GM18861 (cell line): Measurements from ENCODE around the gene ADAMTS10.
"Not testable (repeated sequence)": the region's sequence is repeated elsewhere in the genome, so short reads cannot be mapped to it uniquely, and the experiment has no call there.

Experiments used
- ATAC-seq: cut with Tn5 transposase; IDR thresholded peaks from one replicate; pipeline ENCODE4 v1.9.1; 2021; ENCODE audit not compliant: unreplicated experiment

ADAMTS10 gene

DNA sequence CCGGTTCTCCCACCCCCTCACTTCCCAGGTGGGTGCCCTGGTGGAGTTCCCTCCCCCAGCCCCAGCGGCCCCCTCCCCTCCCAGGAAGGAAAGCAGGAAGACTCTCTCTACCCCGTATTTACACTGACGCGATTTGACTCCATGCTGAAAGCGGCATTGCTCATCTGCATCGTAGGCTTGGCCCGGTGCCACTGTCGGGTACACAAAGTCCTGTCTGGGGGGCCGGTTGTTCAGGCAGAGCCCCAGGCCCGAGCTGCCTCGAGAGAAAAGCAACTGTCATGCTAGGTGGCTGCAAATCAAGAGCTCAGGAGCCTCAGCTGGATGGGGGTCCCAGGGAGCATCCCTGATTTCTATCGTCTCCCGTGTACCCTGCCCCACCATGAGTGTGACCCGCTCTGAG, 14.9 kb downstream of the ADAMTS10 start:
- no peak for ATAC-seq

DNA sequence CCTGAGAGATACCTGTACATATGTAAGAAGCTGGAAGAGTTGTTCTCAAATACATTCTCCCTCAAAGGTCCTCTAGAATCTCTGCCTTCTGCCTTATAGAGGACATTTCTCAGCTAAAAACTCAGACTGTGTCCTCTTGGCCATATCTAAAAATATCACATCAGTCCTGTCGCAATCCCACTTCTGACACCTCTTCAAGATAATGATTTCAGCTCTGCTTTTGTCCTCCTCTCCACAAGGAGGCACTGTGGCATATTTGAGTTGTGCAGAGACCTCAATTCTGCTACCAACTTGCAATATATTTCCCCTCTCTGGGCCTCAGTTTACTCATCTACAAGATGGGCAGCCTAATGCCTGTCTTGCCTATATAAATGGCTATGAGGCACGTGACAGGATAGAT, 16.6 kb downstream of the ADAMTS10 start:
- no peak for ATAC-seq

DNA sequence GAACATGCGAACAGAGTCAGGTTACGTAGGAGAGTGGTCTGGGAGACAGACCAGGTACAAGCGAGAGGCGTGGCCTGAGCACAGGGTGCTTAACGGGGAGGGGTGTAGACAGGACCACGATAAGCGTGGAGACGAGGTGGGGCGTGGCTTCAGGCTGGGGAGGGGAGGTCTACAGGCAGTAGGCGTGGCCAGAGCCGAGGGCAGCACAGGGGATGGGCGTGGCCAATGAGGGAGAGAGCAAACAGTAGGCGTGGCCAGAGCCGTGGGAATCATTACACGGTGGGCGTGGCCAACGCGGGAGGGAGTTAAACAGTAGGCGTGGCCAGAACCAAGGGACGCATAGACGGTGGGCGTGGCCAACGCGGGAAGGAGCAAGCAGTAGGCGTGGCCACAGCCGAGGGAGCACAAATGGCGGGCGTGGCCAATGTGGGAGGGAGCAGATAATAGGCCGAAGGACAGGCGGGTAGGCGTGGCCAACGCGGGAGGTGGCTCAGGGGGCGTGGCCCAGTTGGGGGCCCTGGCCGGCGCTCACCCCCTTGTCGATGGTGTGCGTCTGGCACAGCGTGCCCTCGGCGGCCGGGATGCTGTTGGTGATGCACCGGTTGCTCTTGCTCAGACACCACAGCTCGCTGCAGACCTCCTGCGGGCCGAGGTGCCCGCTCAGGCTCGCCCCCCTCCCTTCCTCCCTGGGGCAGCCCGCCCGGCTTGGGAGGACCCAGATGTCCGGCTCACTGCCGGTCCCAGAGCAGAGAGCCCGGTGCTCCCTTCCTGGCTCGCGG, 18.1 kb downstream of the ADAMTS10 start:
- no peak for ATAC-seq

DNA sequence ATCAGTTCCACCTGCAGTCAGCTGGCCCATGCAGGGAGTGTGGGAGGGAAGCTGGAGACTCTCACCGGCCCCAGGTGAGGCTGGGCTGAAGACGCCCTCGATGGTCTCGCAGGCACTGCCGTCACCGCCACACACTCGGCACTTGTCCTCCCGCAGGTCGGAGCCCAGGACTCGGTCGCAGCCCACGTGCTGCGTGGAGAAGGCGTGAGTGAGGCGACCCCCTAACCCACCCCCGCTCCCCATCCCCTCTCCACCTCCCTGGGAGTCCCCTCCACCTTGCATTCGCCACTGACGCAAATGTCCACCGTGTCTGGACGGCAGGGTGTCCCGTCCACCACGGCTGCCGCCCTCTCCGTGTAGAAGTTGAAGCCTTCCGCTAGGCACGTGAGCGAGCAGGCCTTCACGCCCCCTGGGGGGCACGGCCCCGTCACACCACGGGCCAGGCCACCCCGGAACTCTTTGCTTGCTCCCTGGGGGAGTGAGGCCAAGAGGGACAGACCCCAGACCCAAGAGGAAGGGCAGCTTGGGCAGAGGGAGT, 21.3 kb downstream of the ADAMTS10 start:
- ATAC-seq, result no peak

DNA sequence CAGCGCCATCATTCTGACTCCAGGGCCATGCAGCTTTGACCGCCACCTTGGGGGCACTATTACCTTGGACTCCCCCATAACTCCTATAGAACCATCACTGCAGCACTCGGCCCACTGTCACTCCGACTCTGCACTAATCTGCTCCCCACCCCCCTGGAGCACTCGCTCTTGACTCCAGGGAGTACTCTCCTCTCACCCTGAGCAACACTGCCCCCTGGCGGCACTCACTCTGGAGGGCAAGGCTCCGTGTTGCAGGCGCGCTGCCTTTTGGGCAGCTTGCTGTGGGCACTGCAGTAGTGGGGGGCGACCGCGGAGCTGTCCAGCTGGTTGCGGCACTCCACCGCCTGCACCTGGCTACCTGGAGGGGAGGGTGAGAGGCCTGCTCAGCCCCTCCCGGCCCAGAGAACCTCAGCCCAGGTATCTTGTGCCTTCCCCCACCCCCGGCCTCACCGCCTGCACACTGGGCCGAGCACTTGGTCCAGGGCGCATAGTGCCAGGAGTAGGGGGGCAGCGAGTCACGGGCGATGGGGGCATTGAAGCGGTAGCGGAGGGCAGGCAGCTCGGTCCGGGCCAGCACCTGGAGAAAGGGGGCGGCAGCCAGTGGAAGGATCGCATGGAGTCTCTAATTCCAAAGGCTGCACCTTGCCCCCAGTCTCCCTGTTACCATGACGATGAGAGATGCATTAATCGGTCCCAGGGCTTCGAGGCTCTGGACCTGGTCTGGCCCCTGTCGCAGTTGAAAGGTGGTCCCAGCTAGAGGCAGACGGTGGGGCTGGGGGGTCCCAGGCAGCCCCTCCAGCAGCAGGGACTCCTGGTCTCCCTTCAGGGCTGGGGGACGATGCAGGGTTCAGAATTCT, 24.4 kb downstream of the ADAMTS10 start:
- no peak for ATAC-seq

DNA sequence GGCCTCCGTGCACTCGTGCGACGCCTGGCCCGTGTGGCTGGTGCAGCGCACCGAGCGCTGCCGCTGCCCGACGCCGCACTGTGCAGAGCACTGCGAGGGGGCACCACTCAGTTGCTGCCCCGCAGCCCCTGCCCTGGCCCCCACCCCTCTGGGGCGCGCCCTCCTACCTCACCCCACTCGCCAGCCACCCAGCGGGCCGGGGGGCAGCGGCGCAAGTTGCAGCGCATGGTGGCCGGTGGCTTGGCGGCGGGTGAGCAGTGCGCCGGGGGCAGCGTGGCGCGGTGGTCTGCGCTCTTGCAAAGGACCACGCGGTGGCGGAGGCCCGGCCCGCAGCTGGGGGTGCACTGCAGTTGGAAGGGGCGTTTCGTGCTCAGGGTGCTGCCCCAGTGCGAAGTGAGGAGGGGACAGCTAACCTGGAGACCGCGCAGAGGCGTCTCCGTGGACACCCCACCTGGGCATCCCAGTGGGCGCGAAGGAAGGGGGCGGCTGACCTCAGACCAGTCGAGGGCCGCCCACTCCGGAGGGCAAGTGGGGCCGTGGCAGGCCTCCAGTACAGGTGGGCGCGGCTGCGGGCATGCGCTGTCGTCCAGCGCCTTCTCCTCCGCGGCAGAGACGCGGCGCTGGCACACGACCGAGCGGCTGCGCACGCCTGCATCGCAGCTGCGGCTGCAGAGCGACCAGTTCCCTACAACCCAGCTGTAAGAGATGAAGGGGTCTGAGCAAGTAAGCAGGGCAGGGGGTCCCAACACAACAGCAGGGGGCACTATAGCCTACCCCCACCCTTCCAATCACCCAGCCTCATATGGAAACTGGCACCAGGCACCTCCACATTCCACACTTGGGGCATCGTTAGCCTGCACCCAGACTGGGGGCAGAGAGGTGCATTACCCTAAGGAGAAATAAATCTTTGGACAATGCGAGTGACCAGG, 25.3 kb downstream of the ADAMTS10 start:
- ATAC-seq, result no peak

DNA sequence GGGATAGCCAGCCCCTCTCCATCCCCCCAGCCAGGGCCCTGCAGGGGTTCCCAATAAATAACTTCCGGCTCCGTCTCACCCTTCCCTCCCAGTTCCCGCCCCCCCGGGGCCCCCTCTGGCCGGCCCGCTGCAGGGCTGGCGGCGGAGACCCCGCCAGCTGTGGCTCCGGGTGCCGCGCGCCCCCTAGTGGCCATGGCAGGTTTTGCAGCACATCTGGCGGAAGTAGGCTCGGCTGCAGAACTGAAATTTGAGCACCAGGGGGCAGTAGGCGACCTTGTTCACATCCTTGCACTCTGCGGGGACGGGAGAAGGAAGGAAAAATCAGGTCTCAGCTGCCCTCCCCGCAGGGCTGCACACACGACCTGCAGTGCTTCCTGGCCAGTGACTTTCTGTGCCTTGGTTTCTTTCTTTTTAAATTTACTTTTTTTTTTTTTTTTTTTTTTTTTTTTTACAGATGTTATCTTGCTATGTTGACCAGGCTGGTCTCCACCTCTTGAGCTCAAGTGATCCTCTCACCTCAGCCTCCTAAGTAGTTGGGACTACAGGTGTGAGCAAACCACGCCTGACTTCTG, 29.7 kb downstream of the ADAMTS10 start:
- no peak for ATAC-seq

DNA sequence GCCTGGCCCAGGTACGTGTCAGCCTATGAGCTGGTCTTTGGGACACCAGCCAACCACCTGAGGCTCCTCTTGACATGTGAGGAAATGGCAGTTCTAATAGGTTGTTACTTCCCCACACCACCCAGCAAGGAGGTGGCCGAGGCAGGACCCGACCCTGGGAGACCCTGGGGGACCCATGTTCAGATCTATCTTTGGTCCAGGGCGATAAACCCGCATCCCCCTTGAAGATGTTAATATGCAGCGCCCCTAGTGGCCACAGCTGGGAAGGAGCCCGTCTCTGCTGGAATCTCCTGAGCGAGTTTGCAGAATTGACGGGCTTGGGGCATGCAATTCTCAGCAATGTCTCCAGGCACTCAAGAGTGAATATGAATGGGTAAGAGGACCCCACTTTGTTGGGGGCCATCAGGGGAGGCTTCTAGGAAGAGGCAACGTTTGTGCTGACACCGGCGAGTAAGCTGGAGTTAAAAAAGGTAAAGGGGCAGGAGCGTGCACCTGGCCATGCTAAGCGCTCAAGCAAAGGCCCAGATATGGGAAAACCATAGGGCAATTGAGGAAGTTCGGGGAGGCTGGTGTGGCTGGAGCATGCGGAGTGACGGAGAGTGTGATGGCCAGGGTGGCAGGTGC, 31.8 kb downstream of the ADAMTS10 start:
- ATAC-seq, result no peak

DNA sequence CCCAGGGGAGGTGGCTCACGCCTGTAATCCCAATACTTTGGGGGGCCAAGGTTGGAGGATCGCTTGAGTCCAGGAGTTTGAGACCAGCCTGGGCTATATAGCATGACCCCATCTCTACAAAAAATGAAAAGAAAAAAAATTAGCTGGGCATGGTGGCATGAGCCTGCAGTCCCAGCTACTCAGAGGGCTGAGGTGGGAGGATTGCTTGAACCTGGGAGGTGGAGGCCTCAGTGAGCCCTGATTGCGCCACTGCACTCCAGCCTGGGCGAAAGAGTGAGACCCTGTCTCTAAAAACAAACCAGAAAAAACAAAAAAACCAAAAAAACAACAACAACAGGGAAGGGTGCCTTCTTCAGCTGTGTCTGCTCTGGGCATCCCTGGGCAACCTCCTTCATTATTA, 32.8 kb downstream of the ADAMTS10 start:
- no peak for ATAC-seq

DNA sequence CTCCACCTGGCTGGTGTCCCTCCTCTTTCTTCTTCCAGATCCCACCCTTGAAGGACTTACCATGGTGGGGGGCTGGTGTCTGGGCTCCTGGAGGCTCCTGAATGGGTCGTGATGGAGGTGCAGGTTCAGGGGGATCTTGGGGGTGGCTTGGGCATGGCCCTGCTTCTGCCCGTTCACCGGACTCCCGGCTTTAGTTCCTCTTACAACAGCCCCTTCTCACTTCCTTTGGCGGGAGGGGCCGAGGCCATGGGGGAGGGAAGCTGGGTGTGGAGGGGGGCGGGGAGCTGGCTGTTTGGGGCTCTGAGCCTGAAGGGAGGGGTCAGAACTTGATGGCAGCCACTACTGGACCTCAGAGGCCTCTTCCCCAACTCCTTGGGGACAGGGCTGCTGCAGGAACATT, 33.3 kb downstream of the ADAMTS10 start, which contains the start of gene MYO1F:
Gene MYO1F (minus strand): TSS at position 196 of the 400 bp plus-strand sequence. CDS start 133 bp downstream, at position 63.
- no peak for ATAC-seq

DNA sequence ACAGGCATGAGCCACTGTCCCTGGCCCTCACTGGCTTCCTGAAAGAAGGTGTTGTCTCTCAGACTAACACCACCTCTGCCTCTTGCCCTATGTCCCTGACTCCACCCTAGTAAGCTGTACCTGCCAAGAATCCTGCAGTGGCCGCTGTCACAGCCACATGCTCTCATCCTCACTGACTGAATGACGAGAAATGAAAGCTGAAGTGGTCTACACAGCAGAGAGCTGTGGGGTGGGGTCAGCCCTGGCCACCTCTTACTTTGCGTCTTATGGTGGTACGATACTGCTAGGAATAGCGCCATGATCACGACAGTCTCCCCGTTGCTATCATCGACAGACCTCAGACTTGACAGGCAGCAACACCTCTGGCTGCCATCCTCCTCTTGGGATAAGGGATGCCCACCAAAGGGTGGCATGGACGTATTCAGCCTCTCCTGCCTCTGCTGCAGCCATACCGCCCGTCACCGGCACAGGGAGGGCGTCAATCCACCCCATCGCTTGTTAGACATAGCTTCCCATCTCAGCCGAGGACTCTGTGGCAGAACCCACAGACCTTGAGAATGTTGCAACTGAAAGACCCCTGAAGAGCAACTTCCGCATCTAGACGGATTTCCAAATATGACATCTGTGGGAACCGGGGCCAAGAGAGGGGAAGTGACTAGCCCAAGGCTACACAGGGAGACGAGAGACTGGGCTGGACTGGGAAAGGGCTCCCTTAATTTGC, 34.1 kb downstream of the ADAMTS10 start:
- no peak for ATAC-seq

DNA sequence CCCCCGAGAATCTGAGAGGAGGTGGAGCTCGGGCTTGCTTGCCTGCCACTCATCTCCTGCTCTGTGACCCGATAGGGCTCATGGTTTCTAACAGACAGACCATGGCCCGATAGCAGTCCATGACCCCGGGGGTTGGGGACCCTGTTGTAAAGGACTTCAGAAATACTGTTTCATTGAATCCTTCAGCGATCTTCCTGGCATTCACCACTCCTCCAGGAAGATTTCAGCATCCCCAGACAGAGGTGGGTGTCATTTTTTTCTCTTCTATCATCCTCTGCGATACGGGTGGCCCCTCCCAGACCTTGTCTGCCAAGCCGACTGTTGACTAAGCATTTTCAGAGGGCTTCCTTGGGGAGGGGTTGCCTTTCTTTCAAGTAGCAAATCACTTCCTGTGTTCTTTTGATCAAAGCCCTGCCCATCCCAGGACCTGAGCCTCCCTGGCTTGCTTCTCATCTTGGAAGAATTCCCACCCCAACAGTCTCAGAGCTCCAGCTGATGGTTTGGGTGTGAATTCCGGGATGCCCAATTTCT, 35.0 kb downstream of the ADAMTS10 start:
- no peak for ATAC-seq

DNA sequence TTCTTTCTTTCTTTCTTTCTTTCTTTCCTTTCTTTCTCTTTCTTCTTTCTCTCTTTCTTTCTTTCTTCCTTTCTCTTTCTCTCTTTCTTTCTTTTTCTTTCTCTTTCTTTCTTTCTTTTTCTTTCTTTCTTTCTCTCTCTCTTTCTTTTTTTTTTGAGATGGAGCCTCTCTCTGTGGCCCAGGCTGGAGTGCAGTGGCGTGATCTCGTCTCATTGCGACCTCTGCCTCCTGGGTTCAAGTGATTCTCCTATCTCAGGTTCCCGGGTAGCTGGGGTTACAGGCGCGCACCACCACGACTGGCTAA, 35.9 kb downstream of the ADAMTS10 start:
- not testable (repeated sequence) for ATAC-seq

DNA sequence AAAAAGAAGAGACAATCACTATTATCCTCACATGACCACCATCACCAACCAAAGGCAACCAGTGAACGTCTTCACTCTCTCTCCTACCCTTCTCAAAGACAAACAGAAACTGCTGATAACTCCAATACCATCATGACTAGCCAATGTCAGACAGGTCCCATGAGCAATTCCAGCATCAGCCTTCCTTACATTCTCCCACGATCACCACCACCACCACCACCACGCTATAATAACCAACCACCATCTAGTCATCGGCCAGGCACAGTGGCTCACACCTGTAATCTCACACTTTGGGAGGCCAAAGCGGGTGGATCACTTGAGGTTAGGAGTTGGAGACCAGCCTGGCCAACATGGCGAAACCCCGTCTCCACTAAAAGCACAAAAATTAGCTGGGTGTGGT, 37.2 kb downstream of the ADAMTS10 start:
- ATAC-seq, result no peak

DNA sequence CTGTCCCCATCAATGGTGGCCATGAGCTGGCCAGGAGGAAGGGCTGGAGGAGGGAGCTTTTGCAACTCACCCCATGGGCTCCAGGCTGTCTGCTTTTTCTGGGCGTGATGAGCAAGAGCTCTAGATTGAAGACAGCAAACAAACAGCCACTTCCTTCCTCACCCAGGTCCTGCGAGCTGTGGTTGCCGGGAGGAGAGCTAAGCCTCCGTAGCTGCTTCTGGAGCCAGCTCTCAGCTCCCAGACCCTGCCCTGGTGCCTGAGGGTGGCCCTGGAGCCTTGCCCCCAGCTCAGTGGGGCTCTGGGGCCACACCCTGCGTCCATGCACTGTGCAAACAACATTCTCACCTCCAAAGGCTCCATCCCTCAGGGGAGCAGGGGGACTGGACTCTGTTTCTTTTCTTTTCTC, 39.5 kb downstream of the ADAMTS10 start:
- ATAC-seq, result no peak

DNA sequence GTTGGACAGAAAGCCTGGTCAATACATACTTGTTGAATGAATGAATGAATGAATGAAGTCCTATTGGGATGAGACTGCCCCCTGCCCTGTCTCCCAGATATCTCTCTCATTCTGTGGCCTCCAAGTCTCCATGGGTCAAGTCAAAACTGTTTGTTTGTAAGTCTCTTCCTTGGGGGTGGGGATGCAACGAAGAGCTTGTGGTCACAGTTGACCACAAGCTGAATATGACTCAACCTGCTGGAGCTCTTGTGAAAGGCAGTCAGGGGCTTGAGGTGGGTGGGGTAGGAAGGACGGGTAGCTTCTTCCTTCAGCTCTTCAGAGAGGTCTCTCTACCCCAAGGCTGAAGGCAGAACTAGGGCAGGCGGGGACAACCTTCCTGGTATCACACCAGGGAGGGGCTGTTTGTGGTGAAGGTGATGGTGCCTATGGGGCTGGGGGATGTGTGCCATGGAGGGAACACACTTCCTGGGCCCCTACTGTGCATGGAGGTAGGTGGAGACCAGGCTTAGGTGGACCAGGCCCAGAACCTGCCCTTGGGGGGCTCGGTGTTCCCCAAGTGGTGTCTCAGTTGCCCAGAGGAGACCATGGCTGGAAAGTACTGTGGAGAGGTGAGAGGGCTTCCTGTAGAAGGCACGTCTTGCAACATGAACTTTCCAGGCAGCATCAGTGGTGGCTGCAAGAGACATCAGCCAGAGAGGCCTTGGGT, 41.3 kb downstream of the ADAMTS10 start:
- no peak for ATAC-seq

DNA sequence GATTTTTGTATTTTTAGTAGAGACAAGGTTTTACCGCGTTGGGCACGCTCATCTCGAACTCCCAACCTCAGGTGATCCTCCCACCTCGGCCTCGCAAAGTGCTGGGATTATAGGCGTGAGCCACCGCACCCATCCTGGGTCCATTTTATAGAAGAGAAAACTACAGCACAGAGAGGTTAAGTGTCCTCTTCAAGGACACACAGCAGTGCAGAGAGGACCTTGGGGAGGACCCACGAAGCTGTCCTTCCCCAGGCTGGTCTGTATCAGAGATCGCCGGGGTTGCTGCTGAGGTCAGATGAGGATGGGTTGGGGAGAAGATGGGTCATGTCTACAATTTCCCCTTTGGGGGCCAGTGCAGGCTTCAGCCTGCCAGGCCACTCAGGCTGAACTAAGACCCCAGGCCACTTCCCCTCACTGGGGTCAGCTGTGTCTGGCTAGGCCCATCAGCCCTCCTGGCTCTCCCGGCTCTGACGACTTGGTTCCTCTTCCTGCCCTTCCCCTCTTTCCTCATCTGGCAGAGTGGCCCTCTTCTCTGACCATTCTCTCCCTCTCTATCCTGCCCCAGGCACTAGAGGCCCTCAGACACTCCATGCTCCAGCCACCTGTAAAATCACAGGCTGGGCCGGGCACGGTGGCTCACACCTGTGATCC, 42.9 kb downstream of the ADAMTS10 start:
- no peak for ATAC-seq

DNA sequence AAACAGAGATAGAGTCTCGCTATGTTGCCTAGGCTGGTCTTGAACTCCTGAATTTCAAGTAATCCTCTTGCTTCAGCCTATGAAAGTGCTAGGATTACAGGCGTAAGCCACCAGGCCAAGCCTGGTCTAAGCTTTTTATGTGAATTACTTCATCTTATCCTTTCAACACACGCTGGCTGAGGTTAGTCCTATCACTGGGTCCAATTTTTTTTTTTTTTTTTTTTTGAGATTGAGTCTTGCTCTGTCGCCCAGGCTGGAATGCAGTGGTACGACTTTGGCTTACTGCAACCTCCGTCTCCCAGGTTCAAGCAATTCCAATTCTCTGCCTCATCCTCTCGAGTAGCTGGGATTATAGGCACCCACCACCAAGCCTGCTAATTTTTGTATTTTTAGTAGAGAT, 43.7 kb downstream of the ADAMTS10 start:
- ATAC-seq, result no peak
